ENCODE results near the gene CHIT1.

Gene CHIT1

DNA sequence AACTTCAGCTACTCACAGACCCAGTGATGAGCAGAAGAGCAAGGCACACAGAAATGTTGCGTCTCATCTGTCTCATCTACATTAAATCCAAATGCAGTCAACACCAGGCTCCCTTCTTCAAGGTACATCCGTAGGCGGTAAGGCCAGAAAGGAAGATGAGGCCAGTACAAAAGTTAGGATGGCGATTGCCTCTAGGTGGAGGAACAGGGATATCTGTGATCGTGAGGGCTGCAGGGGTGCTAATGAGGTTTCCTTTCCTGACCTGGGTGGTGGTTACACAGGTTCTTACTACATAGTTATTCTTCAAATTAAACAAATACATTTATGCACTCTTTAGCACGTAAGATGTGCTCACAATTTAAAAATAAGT, 52.5 kb downstream of the CHIT1 start:
- TF ChIP-seq PPARA (CRISPR knock-in tag; IDR thresholded peaks at IDR 0.05; ENCODE audit: borderline replicate concordance) = no peak
- TF ChIP-seq CSDC2 (CRISPR knock-in tag; IDR thresholded peaks at IDR 0.05) = no peak
- TF ChIP-seq ZNF565 (CRISPR knock-in tag; conservative IDR thresholded peaks at IDR 0.05; ENCODE audit: low read depth) = no peak
- no peak for TF ChIP-seq CSRNP3 (CRISPR knock-in tag; IDR thresholded peaks at IDR 0.05)
- no peak for TF ChIP-seq ZNF8 (CRISPR knock-in tag; IDR thresholded peaks at IDR 0.05)
- TF ChIP-seq ZFP30 (CRISPR knock-in tag; IDR thresholded peaks at IDR 0.05) = no peak
- no peak for TF ChIP-seq ESRRG (CRISPR knock-in tag; IDR thresholded peaks at IDR 0.05)
- no peak for TF ChIP-seq ZFP3 (CRISPR knock-in tag; IDR thresholded peaks at IDR 0.05)
- TF ChIP-seq PATZ1 (CRISPR knock-in tag; IDR thresholded peaks at IDR 0.05; ENCODE audit: borderline replicate concordance) = no peak
- TF ChIP-seq OSR1 (CRISPR knock-in tag; IDR thresholded peaks at IDR 0.05) = no peak
- TF ChIP-seq ARNTL (CRISPR knock-in tag; IDR thresholded peaks at IDR 0.05; ENCODE audit: borderline replicate concordance, low read depth) = no peak
- no peak for TF ChIP-seq GLIS3 (CRISPR knock-in tag; IDR thresholded peaks at IDR 0.05)
- ATAC-seq = no peak

GRCh38 chr1:203176273-203177035, 53.0 kb downstream of the CHIT1 start:
- TF ChIP-seq TOX (CRISPR knock-in tag; IDR thresholded peaks at IDR 0.05; ENCODE audit: borderline replicate concordance) = no peak
- no peak for TF ChIP-seq OSR1 (CRISPR knock-in tag; IDR thresholded peaks at IDR 0.05)
- TF ChIP-seq ARNTL (CRISPR knock-in tag; IDR thresholded peaks at IDR 0.05; ENCODE audit: borderline replicate concordance, low read depth) = no peak
- no peak for TF ChIP-seq PPARA (CRISPR knock-in tag; IDR thresholded peaks at IDR 0.05; ENCODE audit: borderline replicate concordance)
- ATAC-seq = no peak

DNA sequence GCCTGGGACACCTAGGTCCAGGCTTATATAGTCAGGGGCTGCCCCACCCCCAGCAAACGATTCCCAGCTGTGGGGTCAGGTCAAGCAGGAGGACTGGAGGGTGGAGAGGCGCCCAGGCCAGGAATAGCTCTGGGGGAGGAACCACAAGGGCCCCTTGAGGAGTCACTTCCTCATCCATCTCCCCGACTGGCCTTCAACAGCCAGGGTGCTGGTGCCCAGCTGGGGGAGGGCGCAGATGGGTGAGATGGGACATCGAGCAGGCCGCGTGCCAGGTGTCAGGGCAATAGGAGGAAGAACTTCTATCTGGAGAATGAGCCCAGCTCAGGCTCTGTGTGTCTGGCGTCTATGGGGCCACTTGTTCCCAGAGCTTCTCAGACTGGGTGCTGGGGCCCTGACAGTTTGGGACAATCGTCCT, 53.6 kb downstream of the CHIT1 start:
- no peak for TF ChIP-seq ZFP30 (CRISPR knock-in tag; IDR thresholded peaks at IDR 0.05)
- no peak for TF ChIP-seq ISL1 (CRISPR knock-in tag; IDR thresholded peaks at IDR 0.05)
- TF ChIP-seq PPARA (CRISPR knock-in tag; IDR thresholded peaks at IDR 0.05; ENCODE audit: borderline replicate concordance) = no peak
- TF ChIP-seq TCF4 (CRISPR knock-in tag; IDR thresholded peaks at IDR 0.05; ENCODE audit: borderline replicate concordance) = no peak
- TF ChIP-seq GLIS3 (CRISPR knock-in tag; IDR thresholded peaks at IDR 0.05) = no peak
- TF ChIP-seq ARNTL (CRISPR knock-in tag; IDR thresholded peaks at IDR 0.05; ENCODE audit: borderline replicate concordance, low read depth) = no peak
- no peak for TF ChIP-seq CSDC2 (CRISPR knock-in tag; IDR thresholded peaks at IDR 0.05)
- TF ChIP-seq BACH2 (CRISPR knock-in tag; IDR thresholded peaks at IDR 0.05; ENCODE audit: borderline replicate concordance) = no peak
- TF ChIP-seq CSRNP3 (CRISPR knock-in tag; IDR thresholded peaks at IDR 0.05) = no peak
- no peak for TF ChIP-seq TSHZ2 (CRISPR knock-in tag; IDR thresholded peaks at IDR 0.05)
- TF ChIP-seq ESRRG (CRISPR knock-in tag; IDR thresholded peaks at IDR 0.05) = no peak
- TF ChIP-seq, protein P1, sequence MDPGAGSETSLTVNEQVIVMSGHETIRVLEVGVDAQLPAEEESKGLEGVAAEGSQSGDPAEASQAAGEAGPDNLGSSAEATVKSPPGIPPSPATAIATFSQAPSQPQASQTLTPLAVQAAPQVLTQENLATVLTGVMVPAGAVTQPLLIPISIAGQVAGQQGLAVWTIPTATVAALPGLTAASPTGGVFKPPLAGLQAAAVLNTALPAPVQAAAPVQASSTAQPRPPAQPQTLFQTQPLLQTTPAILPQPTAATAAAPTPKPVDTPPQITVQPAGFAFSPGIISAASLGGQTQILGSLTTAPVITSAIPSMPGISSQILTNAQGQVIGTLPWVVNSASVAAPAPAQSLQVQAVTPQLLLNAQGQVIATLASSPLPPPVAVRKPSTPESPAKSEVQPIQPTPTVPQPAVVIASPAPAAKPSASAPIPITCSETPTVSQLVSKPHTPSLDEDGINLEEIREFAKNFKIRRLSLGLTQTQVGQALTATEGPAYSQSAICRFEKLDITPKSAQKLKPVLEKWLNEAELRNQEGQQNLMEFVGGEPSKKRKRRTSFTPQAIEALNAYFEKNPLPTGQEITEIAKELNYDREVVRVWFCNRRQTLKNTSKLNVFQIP (CRISPR knock-in tag; IDR thresholded peaks at IDR 0.05; ENCODE audit: borderline replicate concordance, low read depth) = no peak
- no peak for TF ChIP-seq ZNF70 (CRISPR knock-in tag; IDR thresholded peaks at IDR 0.05)
- TF ChIP-seq SNAI2 (CRISPR knock-in tag; IDR thresholded peaks at IDR 0.05) = no peak
- no peak for TF ChIP-seq ZNF8 (CRISPR knock-in tag; IDR thresholded peaks at IDR 0.05)
- no peak for TF ChIP-seq ZC3H10 (CRISPR knock-in tag; IDR thresholded peaks at IDR 0.05)
- ATAC-seq = no peak
